Activated gamma-delta T cell (primary cell): ENCODE measurements around the gene ASPG.

Experiments
- DNase-seq: peaks from one replicate; lab custom pipeline; 2025; lab: John Stamatoyannopoulos, UW

The ASPG gene

GRCh38 chr14:104135904-104136471 is 50.5 kb downstream of the ASPG start:
- no peak for DNase-seq

- no peak for DNase-seq
Measured at GRCh38 chr14:104136472-104137296, 51.2 kb downstream of the ASPG start.

- peak; percentile 29 for DNase-seq
Measured at GRCh38 chr14:104137297-104138097, 52.0 kb downstream of the ASPG start.

GRCh38 chr14:104138098-104138717 is 52.7 kb downstream of the ASPG start, which contains the start of gene KIF26A:
Gene KIF26A (plus strand): TSS chr14:104138587. CDS start chr14:104138723, 136 bp downstream.
- DNase-seq = no peak

GRCh38 chr14:104138718-104139459 is 53.4 kb downstream of the ASPG start:
- no peak for DNase-seq

- no peak for DNase-seq
Measured at GRCh38 chr14:104139460-104140212, 54.1 kb downstream of the ASPG start.

- DNase-seq = no peak
Measured at GRCh38 chr14:104140213-104140462, 54.6 kb downstream of the ASPG start.

- no peak for DNase-seq
Measured at GRCh38 chr14:104140463-104141331, 55.2 kb downstream of the ASPG start.

GRCh38 chr14:104141621-104142091 is 56.2 kb downstream of the ASPG start:
- DNase-seq = no peak

GRCh38 chr14:104142136-104142945 is 56.8 kb downstream of the ASPG start:
- no peak for DNase-seq

- DNase-seq = no peak
Measured at GRCh38 chr14:104142946-104143470, 57.5 kb downstream of the ASPG start.

GRCh38 chr14:104143521-104144452 is 58.3 kb downstream of the ASPG start:
- no peak for DNase-seq

GRCh38 chr14:104144453-104144790 is 58.9 kb downstream of the ASPG start:
- DNase-seq = no peak

- DNase-seq = no peak
Measured at GRCh38 chr14:104144911-104145825, 59.7 kb downstream of the ASPG start.

GRCh38 chr14:104145826-104146601 is 60.5 kb downstream of the ASPG start:
- no peak for DNase-seq
